ENCODE measurements around the gene MEF2D. TPM values are rescaled to one million over a fixed set of nuclear protein-coding genes. Genes with fewer than 3 reads are reported as not detected.

Gene MEF2D
- total RNA-seq, 1 experiment from 2014 or later = 18.7 TPM

DNA sequence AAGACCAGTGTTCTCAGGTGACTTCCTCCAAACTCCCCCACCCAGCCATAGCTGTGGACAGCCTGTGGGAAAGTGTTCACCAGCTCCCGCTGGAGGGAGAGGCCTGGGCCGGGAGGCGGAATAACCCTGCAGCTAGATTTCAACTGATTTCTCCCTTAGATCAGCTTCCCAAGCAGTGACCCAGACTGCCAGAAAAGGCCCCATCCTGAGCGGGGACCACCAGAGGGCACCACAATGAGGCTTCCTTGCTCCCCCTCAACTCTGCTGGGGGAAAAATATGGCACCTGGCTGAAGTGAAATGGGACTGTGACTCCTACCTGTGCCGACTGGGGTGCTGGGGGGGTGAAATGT, 80.7 kb downstream of the MEF2D start:
- Histone ChIP-seq H2BK12ac (ENCODE audit: insufficient read length, low read depth, low read length) (no peak overlapping the region), H4K91ac (ENCODE audit: insufficient read length, low read depth, low read length) (no peak overlapping the region), H3K23me2 (ENCODE audit: insufficient read length, low read depth, low read length, poor library complexity, severe bottlenecking) (peaks cover 20% of the 10 kb centered on the region), H3K27me3 (ENCODE audit: insufficient read depth, low read length) (peaks cover 36% of the 10 kb centered on the region), H3K4ac (ENCODE audit: low read depth, low read length) (no peak overlapping the region), H3K9ac (ENCODE audit: extremely low read depth, insufficient read length, low read length) (no peak overlapping the region), H3K23ac (ENCODE audit: insufficient read length, low read depth, low read length) (no peak overlapping the region), H2AK5ac (ENCODE audit: insufficient read length, low read length) (no peak overlapping the region), H3K4me2 (ENCODE audit: insufficient read depth, insufficient read length, low read length) (peak overlapping the region; percentile 51), H3K14ac (ENCODE audit: insufficient read depth, low read length) (no peak overlapping the region), H3K27ac (ENCODE audit: insufficient read length, low read depth, low read length) (no peak overlapping the region), H3K56ac (ENCODE audit: insufficient read length, low read depth, low read length) (no peak overlapping the region), H3K9me3 (ENCODE audit: control insufficient read depth, low read depth, low read length) (no peaks in the 10 kb centered on the region), H2AFZ (ENCODE audit: low read length) (no peak overlapping the region), H3K18ac (ENCODE audit: insufficient read length, low read depth, low read length) (no peak overlapping the region), H2BK20ac (ENCODE audit: low read depth, low read length, poor library complexity, severe bottlenecking) (no peak overlapping the region), H3K79me2 (ENCODE audit: insufficient read depth, low read length) (no peaks in the 10 kb centered on the region), H3T11ph (ENCODE audit: low read length) (no peak overlapping the region), H4K20me1 (ENCODE audit: control insufficient read depth, insufficient read depth, insufficient read length) (no peaks in the 10 kb centered on the region), H3K4me1 (ENCODE audit: insufficient read depth, low read length) (no peaks in the 10 kb centered on the region; the same call in 1 of the 2 replicates), H2BK15ac (ENCODE audit: low read depth, low read length) (no peak overlapping the region), H3K79me1 (ENCODE audit: insufficient read depth, low read depth, low read length, poor library complexity, severe bottlenecking) (no peaks in the 10 kb centered on the region), H2BK5ac (ENCODE audit: insufficient read length, low read length) (no peak overlapping the region), H4K8ac (replicated peaks; ENCODE audit: insufficient read length, low read depth, low read length) (no peak overlapping the region), H4K5ac (ENCODE audit: insufficient read length, low read depth, low read length) (no peak overlapping the region), H2BK120ac (ENCODE audit: low read depth, low read length, poor library complexity, severe bottlenecking) (no peak overlapping the region)
- no peaks in the 10 kb centered on the region; a peak in 1 of 7 replicates for H3K36me3 Mint-ChIP-seq (ENCODE audit: insufficient read depth in 1 of 3, low read depth in 3 of 3)
- H3K9me3 Mint-ChIP-seq = no peaks in the 10 kb centered on the region; a peak in 1 of 5 replicates
- H3K27ac Mint-ChIP-seq = no peak overlapping the region; a peak in 1 of 7 replicates
- TF ChIP-seq, protein P1, sequence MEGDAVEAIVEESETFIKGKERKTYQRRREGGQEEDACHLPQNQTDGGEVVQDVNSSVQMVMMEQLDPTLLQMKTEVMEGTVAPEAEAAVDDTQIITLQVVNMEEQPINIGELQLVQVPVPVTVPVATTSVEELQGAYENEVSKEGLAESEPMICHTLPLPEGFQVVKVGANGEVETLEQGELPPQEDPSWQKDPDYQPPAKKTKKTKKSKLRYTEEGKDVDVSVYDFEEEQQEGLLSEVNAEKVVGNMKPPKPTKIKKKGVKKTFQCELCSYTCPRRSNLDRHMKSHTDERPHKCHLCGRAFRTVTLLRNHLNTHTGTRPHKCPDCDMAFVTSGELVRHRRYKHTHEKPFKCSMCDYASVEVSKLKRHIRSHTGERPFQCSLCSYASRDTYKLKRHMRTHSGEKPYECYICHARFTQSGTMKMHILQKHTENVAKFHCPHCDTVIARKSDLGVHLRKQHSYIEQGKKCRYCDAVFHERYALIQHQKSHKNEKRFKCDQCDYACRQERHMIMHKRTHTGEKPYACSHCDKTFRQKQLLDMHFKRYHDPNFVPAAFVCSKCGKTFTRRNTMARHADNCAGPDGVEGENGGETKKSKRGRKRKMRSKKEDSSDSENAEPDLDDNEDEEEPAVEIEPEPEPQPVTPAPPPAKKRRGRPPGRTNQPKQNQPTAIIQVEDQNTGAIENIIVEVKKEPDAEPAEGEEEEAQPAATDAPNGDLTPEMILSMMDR (conservative IDR thresholded peaks at IDR 0.05) = peak; percentile 75
- H3K4me3 Mint-ChIP-seq = peak overlapping the region; percentile 55 to 84
- H3K4me1 Mint-ChIP-seq = peaks cover 40 to 47% of the 10 kb centered on the region in 2 experiments
- H3K27me3 Mint-ChIP-seq (ENCODE audit: low read depth) = peaks cover 69% of the 10 kb centered on the region
- no CpG with 5 or more reads among the region's 5 CpGs for WGBS (ENCODE audit: extremely low coverage, insufficient read length, low lambda C conversion rate)
- DNase-seq = peak; percentile 73
